Omental fat pad (tissue), 4 donors: ENCODE measurements around the gene NASP. TPM values are rescaled to one million over a fixed set of nuclear protein-coding genes. Genes with fewer than 3 reads are reported as not detected.

Source experiments
- ATAC-seq: fragments of 150-250 bp; one replicate; pipeline ENCODE4 v1.9.1; 2016; ENCODE audit warnings: mild to moderate bottlenecking, moderate library complexity; ENCODE audit not compliant: low FRiP score
- DNase-seq: peaks from one replicate; pipeline ENCODE4 v3.0.0-alpha.2; 2019; ENCODE audit warnings: low spot score
- CTCF ChIP-seq, 3 donors: fragments of 450-650 bp; IDR thresholded peaks; one replicate each; pipeline ENCODE4 v1.5.1; 2016 to 2017; ENCODE audit warnings: antibody characterized with exemption in 3 of 3, mild to moderate bottlenecking in 3 of 3, moderate library complexity in 2 of 3
- total RNA-seq, 4 donors: library from RNA; depleted of rRNA; stranded (reverse); fragments of >200 nt; gene quantifications; one replicate each; pipeline ENCODE4 v1.1.0, GENCODE V29; 2016

The NASP gene
- total RNA-seq, 4 donors from 2014 or later: 48.0 to 96.5 (median 80.6) TPM

- DNase-seq (no peak), ATAC-seq (no peak)
- no peak for TF ChIP-seq CTCF (IDR thresholded peaks at IDR 0.05)
These were observed 29.6 kb upstream of the NASP start for GRCh38 chr1:45554198-45554597.

GRCh38 chr1:45557422-45557944 lies 26.4 kb upstream of the NASP start:
- DNase-seq (no peak), ATAC-seq (no peak)
- TF ChIP-seq CTCF (IDR thresholded peaks at IDR 0.05): no peak

- ATAC-seq (no peak), DNase-seq (no peak)
- no peak for TF ChIP-seq CTCF (IDR thresholded peaks at IDR 0.05)
These were observed 20.0 kb upstream of the NASP start for GRCh38 chr1:45563843-45564242.

- ATAC-seq (no peak), DNase-seq (no peak)
- TF ChIP-seq CTCF (IDR thresholded peaks at IDR 0.05): no peak
These were observed 17.1 kb upstream of the NASP start for GRCh38 chr1:45566722-45567121.

- DNase-seq (no peak), ATAC-seq (no peak)
- no peak for TF ChIP-seq CTCF (IDR thresholded peaks at IDR 0.05)
These were observed 15.9 kb upstream of the NASP start for GRCh38 chr1:45567911-45568310.

GRCh38 chr1:45568421-45568820 lies 15.4 kb upstream of the NASP start:
- DNase-seq (no peak), ATAC-seq (no peak)
- no peak for TF ChIP-seq CTCF (IDR thresholded peaks at IDR 0.05)

- TF ChIP-seq CTCF (IDR thresholded peaks at IDR 0.05): no peak
- ATAC-seq (no peak), DNase-seq (no peak)
These were observed 14.3 kb upstream of the NASP start for GRCh38 chr1:45569571-45569961.
